ENCODE measurements around the gene SLC15A4.
"Not testable (repeated sequence)": the region's sequence is repeated elsewhere in the genome, so short reads cannot be mapped to it uniquely, and the experiment has no call there.

Gene SLC15A4

GRCh38 chr12:128844031-128844635, 20.4 kb upstream of the SLC15A4 start:
- in situ Hi-C loops (cut with MboI; ENCODE audit: low sequenced_read_pairs): no loop called here

- in situ Hi-C loops (cut with MboI; ENCODE audit: low sequenced_read_pairs): no loop called here
Measured at GRCh38 chr12:128843538-128843937, 19.8 kb upstream of the SLC15A4 start.

- in situ Hi-C loops (cut with MboI; ENCODE audit: low sequenced_read_pairs): no loop called here
Measured at GRCh38 chr12:128842579-128842978, 18.8 kb upstream of the SLC15A4 start.

- in situ Hi-C loops (cut with MboI; ENCODE audit: low sequenced_read_pairs): no loop called here
Measured at GRCh38 chr12:128840862-128841468, 17.2 kb upstream of the SLC15A4 start.

- in situ Hi-C loops (cut with MboI; ENCODE audit: low sequenced_read_pairs): not testable (repeated sequence)
Measured at GRCh38 chr12:128839885-128840284, 16.1 kb upstream of the SLC15A4 start.

GRCh38 chr12:128833418-128833817, 9.7 kb upstream of the SLC15A4 start:
- in situ Hi-C loops (cut with MboI; ENCODE audit: low sequenced_read_pairs): no loop called here

GRCh38 chr12:128830505-128830893, 6.7 kb upstream of the SLC15A4 start:
- in situ Hi-C loops (cut with MboI; ENCODE audit: low sequenced_read_pairs): no loop called here

GRCh38 chr12:128829861-128830504, 6.2 kb upstream of the SLC15A4 start:
- in situ Hi-C loops (cut with MboI; ENCODE audit: low sequenced_read_pairs): no loop called here

- in situ Hi-C loops (cut with MboI; ENCODE audit: low sequenced_read_pairs): no loop called here
Measured at GRCh38 chr12:128827724-128828123, 4.0 kb upstream of the SLC15A4 start.

- in situ Hi-C loops (cut with MboI; ENCODE audit: low sequenced_read_pairs): no loop called here
Measured at GRCh38 chr12:128825835-128826234, 2.1 kb upstream of the SLC15A4 start.

- in situ Hi-C loops (cut with MboI; ENCODE audit: low sequenced_read_pairs): no loop called here
Measured at GRCh38 chr12:128823216-128823915, 392 bp downstream of the SLC15A4 start.

- in situ Hi-C loops (cut with MboI; ENCODE audit: low sequenced_read_pairs): no loop called here
Measured at GRCh38 chr12:128820723-128821432, 2.9 kb downstream of the SLC15A4 start.

- in situ Hi-C loops (cut with MboI; ENCODE audit: low sequenced_read_pairs): no loop called here
Measured at GRCh38 chr12:128820253-128820652, 3.5 kb downstream of the SLC15A4 start.

GRCh38 chr12:128819293-128820144, 4.2 kb downstream of the SLC15A4 start:
- in situ Hi-C loops (cut with MboI; ENCODE audit: low sequenced_read_pairs): no loop called here

GRCh38 chr12:128818065-128819022, 5.4 kb downstream of the SLC15A4 start:
- in situ Hi-C loops (cut with MboI; ENCODE audit: low sequenced_read_pairs): no loop called here

- in situ Hi-C loops (cut with MboI; ENCODE audit: low sequenced_read_pairs): no loop called here
Measured at GRCh38 chr12:128817111-128818015, 6.4 kb downstream of the SLC15A4 start.

GRCh38 chr12:128816643-128816920, 7.2 kb downstream of the SLC15A4 start:
- in situ Hi-C loops (cut with MboI; ENCODE audit: low sequenced_read_pairs): no loop called here
